HG03039 (cell line): ENCODE data around the gene PLCL1.
A peak's percentile ranks its signal among the peaks of the same experiment; 100 is the strongest.
"Not testable (repeated sequence)": the region's sequence is repeated elsewhere in the genome, so short reads cannot be mapped to it uniquely, and the experiment has no call there.

Experiments used
- ATAC-seq: cut with Tn5 transposase; IDR thresholded peaks from one replicate; pipeline ENCODE4 v1.9.1; 2021; ENCODE audit warnings: mild to moderate bottlenecking, moderate library complexity; ENCODE audit not compliant: unreplicated experiment

PLCL1 gene

DNA sequence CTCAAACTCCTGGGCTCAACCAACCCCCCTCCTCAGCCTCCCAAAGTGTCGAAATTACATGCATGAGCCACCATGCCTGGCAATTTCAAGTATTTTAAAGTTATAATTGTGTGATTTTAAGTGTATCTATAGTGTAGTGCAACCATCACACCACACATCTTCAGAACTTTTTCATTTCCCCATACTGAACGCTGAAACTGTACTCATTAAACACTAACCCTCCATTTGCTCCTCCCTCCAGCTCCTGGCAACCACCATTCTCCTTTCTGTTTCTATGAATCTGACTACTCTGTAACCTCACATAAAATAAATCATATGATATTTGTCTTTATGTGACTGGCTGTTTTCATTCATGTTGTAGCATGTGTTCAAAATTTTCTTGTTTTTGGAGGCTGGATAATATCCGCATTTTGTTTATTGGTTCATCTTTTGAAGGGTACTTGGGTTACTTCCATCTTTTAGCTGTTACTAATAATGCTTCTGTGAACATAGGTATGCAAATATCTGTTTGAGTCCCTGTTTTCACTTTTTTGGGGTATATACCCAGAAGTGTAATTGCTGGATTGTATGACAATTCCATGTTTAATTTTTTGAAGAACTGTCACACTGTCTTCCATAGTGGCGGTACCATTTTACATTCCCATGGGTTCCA, 188.2 kb downstream of the PLCL1 start:
- ATAC-seq, result peak; percentile 84

- ATAC-seq, result no peak
Observed at GRCh38 chr2:197993363-197993762, 189.0 kb downstream of the PLCL1 start.

GRCh38 chr2:197993830-197994229, 189.4 kb downstream of the PLCL1 start:
- ATAC-seq, result no peak

GRCh38 chr2:197994751-197995150, 190.4 kb downstream of the PLCL1 start:
- ATAC-seq, result no peak

DNA sequence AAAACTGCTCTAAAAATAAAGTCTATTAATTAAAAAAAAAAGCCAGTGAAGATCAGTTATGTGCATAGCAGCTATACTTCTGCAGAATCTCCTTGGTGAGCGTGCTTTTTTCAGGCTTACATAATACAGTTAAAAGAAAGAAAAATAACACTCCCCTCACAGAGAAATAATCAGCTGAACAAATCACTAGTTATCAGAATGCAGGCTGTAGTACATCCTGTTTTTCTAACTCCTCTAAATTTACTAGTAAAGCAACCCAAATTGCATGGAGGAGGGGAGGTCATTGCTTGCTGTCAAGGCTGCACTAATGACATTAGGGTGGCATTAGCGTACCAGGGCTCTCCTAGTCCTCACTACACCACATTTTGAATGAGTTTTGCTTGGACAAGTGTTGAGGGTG, 192.2 kb downstream of the PLCL1 start:
- no peak for ATAC-seq

- no peak for ATAC-seq
Observed at GRCh38 chr2:197997083-197997541, 192.7 kb downstream of the PLCL1 start.

DNA sequence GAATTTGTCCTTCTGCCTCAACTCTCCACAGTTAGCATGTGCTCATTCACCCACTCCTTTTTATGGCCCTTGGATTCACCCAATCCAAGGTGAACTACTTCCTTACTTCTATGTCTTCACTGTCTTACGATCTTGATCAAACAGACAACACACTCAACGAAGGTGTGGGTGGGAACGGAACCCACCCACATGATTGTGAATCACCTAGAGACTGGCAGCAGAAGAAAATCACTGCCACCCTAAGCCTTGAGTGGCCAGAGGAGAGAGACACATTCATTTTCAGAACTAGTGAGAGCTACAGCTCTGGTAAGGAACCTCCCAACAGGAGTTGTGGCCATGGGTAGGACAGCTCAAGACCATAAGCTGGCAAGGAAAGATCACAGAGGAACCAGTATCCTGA, 194.3 kb downstream of the PLCL1 start:
- no peak for ATAC-seq

GRCh38 chr2:198000417-198000816, 196.0 kb downstream of the PLCL1 start:
- ATAC-seq, result no peak

- ATAC-seq, result no peak
Observed at GRCh38 chr2:198004173-198004572, 199.8 kb downstream of the PLCL1 start.

- peak; percentile 82 for ATAC-seq
Observed at GRCh38 chr2:198004921-198005829, 200.8 kb downstream of the PLCL1 start.

GRCh38 chr2:198006733-198007132, 202.3 kb downstream of the PLCL1 start:
- no peak for ATAC-seq

GRCh38 chr2:198008230-198008629, 203.8 kb downstream of the PLCL1 start:
- no peak for ATAC-seq

GRCh38 chr2:198012025-198012424, 207.6 kb downstream of the PLCL1 start:
- ATAC-seq, result no peak

GRCh38 chr2:198016243-198016642, 211.8 kb downstream of the PLCL1 start:
- no peak for ATAC-seq

GRCh38 chr2:198017068-198017467, 212.7 kb downstream of the PLCL1 start:
- ATAC-seq, result no peak

DNA sequence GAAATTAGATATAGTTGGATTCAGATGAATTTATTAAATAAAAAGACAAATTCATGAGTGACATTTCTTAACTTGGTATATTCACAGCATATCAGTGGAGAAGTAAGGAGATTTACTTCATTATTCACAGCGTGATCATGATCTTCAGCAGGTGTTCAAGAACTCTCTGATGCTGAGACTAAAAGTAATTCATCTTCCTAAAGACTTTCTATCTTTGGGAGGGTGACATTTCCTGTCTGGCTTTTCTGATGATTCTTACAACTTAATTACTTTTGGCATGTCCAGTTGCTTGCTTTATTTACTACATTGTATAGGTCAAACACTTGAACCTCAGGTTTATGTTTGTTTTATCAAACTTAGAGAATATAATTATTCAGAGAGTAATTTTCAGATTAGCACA, 224.6 kb downstream of the PLCL1 start:
- no peak for ATAC-seq

DNA sequence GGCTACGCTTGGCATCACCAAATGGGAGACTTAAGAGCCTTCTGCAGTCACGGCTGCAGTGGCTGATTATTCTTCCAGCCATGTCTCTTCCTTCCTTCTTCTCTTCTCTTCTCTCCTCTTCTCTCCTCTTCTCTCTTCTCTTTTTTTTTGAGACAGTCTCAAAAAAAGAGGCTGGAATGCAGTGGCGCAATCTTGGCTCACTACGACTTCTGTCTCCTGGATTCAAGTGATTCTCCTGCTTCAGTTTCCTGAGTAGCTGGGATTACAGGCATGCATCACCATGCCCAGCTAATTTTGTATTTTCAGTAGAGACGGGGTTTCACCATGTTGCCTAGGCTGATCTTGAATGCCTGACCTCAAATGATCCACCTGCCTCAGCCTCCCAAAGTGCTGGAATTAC, 225.2 kb downstream of the PLCL1 start:
- ATAC-seq, result not testable (repeated sequence)

GRCh38 chr2:198033626-198034025, 229.2 kb downstream of the PLCL1 start:
- ATAC-seq, result no peak

DNA sequence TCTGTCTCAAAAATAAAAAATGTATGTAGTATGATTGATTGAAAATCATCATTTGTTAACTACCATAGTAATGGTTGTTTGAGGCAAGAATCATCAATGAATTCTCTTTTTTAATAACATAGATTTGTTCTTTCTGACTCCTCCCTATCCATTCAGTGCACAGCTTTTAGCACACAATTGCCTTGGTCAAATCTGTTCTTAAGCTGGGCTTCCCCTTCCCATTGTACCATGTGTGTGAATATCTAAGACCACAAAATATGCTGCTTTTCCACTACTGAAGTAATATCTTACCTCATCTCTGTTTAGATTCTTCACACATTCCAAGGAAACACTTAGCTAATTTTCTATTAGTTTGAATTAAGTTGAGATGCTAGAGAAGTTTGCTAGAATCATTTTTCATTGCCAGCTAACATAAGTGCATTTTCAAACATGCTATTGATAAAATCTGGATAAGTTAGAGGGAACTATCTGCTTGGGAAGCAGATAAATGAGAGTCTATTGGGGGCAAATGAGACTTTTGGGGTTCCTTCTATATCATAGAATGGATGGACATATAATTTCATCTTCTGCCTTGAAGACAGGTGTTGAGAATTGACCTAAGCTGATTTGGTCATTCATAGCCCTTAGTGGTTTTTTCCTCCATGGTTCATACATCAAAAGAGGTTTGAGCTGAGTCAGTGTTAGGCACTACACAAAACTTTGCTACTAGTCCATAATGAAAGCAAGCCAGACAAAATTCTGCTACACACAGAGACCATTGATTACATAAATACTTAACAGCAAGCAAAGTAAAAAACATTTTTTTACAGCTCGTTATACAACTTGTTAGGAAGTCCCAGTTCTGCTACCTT, 231.9 kb downstream of the PLCL1 start:
- no peak for ATAC-seq

DNA sequence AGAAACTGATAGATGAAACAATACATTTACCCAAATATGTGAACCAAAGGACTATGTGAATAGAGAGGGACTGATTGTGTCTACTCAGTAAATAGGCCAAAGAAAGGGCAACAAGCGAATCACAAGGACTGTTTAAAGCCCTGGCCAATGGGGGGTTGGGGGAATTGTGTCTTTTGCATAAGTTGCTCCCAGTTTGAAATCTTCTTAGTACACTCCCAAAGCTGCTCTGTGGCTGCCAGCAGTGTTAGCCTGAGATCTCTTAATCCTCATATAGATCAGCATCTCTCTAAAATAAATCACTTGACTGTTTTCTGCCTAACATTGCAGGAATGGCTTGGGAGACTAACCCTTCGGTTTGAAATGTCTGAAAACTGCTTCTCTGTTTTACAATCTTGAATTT, 236.4 kb downstream of the PLCL1 start:
- no peak for ATAC-seq

DNA sequence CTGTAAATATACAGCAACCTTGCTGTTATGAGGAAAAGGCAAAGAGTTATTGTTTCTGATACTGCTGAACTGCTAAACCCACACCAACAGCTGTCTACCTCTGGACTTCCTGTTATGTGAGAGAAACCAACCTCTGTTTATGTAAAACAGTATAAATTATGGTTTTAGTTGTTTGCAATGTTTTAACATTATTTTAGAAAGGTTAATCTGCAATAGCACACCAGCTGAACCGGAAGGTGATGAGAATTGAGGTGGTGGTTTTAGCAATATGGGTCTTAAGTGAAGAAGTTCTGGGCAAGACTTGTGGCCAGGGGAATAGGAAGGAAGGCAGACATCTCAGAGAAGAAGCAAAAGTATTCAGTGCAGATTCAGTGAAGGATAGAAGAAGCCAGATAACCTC, 237.8 kb downstream of the PLCL1 start:
- ATAC-seq, result no peak
